ENCODE results near the gene EXOSC10. TPM values are rescaled to one million over a fixed set of nuclear protein-coding genes. Genes with fewer than 3 reads are reported as not detected.

The EXOSC10 gene
- total and polyA plus RNA-seq, 9 of the 15 experiments (the other 6 are each of a cell fraction or from before 2014, with no cell fraction given): 23.4 to 150 (median 105) TPM

DNA sequence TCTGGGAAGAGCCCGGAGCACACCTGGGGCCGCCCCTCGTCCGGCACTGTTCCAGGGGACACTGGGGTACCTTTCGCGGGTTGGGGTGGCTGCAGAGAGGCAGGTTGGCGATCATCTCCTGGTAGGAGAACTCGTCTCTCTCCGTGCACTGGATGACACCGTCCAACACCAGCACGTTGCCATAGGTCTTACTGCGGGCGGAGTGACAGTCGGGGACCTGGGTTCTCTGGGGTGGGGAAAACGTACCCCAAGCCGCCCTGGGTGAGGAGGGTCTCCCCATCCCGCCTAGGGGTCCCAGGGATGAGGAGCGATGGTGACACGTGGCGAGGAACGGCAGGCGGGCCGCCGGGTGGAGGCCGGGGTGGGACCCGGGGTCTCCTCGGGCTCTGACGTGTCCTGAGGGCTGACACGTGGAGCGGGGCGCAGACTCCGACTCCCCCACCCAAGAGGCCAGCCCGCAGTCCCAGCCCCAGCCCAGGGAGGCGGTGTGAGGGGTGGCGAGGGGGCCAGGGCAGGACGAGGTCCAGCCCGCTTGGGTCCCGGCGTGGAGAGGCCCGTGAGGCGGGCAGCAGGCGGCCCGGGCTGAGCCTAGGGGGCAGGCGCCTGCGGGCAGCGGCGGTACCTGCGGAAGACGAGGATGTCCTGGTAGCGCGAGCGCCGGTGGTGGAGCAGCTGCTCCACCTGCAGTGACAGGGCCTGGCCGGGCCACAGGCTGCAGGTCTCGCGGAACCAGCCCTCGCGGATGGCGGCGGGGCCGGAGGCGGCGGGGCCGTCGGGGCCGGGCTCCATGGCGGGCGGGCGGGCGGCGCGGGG lies 40.3 kb downstream of the EXOSC10 start (continued):
- TF ChIP-seq, protein P1, sequence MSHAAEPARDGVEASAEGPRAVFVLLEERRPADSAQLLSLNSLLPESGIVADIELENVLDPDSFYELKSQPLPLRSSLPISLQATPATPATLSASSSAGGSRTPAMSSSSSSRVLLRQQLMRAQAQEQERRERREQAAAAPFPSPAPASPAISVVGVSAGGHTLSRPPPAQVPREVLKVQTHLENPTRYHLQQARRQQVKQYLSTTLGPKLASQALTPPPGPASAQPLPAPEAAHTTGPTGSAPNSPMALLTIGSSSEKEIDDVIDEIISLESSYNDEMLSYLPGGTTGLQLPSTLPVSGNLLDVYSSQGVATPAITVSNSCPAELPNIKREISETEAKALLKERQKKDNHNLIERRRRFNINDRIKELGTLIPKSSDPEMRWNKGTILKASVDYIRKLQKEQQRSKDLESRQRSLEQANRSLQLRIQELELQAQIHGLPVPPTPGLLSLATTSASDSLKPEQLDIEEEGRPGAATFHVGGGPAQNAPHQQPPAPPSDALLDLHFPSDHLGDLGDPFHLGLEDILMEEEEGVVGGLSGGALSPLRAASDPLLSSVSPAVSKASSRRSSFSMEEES (CRISPR knock-in tag; IDR thresholded peaks at IDR 0.05): no peak
- TF ChIP-seq LEF1 (IDR thresholded peaks at IDR 0.05): no peak
- TF ChIP-seq RBM17 (IDR thresholded peaks at IDR 0.05; ENCODE audit: borderline replicate concordance, low read depth, low read length): no peak
- TF ChIP-seq, protein P2, sequence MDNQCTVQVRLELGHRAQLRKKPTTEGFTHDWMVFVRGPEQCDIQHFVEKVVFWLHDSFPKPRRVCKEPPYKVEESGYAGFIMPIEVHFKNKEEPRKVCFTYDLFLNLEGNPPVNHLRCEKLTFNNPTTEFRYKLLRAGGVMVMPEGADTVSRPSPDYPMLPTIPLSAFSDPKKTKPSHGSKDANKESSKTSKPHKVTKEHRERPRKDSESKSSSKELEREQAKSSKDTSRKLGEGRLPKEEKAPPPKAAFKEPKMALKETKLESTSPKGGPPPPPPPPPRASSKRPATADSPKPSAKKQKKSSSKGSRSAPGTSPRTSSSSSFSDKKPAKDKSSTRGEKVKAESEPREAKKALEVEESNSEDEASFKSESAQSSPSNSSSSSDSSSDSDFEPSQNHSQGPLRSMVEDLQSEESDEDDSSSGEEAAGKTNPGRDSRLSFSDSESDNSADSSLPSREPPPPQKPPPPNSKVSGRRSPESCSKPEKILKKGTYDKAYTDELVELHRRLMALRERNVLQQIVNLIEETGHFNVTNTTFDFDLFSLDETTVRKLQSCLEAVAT (IDR thresholded peaks at IDR 0.05): no peak
- no peak for TF ChIP-seq DIDO1 (tag; IDR thresholded peaks at IDR 0.05; ENCODE audit: low read depth)
- TF ChIP-seq, protein P3, sequence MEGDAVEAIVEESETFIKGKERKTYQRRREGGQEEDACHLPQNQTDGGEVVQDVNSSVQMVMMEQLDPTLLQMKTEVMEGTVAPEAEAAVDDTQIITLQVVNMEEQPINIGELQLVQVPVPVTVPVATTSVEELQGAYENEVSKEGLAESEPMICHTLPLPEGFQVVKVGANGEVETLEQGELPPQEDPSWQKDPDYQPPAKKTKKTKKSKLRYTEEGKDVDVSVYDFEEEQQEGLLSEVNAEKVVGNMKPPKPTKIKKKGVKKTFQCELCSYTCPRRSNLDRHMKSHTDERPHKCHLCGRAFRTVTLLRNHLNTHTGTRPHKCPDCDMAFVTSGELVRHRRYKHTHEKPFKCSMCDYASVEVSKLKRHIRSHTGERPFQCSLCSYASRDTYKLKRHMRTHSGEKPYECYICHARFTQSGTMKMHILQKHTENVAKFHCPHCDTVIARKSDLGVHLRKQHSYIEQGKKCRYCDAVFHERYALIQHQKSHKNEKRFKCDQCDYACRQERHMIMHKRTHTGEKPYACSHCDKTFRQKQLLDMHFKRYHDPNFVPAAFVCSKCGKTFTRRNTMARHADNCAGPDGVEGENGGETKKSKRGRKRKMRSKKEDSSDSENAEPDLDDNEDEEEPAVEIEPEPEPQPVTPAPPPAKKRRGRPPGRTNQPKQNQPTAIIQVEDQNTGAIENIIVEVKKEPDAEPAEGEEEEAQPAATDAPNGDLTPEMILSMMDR (IDR thresholded peaks at IDR 0.05 in 2 of 3, conservative IDR thresholded peaks at IDR 0.05 in 1 of 3; ENCODE audit: insufficient read depth in 2 of 3, low read depth in 1 of 3, low read length in 3 of 3): 0 out of 6 replicates have a peak, but pooled peaks of 1 of the 3 experiments have one; percentile 4
- TF ChIP-seq, protein P4, sequence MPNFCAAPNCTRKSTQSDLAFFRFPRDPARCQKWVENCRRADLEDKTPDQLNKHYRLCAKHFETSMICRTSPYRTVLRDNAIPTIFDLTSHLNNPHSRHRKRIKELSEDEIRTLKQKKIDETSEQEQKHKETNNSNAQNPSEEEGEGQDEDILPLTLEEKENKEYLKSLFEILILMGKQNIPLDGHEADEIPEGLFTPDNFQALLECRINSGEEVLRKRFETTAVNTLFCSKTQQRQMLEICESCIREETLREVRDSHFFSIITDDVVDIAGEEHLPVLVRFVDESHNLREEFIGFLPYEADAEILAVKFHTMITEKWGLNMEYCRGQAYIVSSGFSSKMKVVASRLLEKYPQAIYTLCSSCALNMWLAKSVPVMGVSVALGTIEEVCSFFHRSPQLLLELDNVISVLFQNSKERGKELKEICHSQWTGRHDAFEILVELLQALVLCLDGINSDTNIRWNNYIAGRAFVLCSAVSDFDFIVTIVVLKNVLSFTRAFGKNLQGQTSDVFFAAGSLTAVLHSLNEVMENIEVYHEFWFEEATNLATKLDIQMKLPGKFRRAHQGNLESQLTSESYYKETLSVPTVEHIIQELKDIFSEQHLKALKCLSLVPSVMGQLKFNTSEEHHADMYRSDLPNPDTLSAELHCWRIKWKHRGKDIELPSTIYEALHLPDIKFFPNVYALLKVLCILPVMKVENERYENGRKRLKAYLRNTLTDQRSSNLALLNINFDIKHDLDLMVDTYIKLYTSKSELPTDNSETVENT (CRISPR knock-in tag; IDR thresholded peaks at IDR 0.05): no peak
- TF ChIP-seq, protein P5, sequence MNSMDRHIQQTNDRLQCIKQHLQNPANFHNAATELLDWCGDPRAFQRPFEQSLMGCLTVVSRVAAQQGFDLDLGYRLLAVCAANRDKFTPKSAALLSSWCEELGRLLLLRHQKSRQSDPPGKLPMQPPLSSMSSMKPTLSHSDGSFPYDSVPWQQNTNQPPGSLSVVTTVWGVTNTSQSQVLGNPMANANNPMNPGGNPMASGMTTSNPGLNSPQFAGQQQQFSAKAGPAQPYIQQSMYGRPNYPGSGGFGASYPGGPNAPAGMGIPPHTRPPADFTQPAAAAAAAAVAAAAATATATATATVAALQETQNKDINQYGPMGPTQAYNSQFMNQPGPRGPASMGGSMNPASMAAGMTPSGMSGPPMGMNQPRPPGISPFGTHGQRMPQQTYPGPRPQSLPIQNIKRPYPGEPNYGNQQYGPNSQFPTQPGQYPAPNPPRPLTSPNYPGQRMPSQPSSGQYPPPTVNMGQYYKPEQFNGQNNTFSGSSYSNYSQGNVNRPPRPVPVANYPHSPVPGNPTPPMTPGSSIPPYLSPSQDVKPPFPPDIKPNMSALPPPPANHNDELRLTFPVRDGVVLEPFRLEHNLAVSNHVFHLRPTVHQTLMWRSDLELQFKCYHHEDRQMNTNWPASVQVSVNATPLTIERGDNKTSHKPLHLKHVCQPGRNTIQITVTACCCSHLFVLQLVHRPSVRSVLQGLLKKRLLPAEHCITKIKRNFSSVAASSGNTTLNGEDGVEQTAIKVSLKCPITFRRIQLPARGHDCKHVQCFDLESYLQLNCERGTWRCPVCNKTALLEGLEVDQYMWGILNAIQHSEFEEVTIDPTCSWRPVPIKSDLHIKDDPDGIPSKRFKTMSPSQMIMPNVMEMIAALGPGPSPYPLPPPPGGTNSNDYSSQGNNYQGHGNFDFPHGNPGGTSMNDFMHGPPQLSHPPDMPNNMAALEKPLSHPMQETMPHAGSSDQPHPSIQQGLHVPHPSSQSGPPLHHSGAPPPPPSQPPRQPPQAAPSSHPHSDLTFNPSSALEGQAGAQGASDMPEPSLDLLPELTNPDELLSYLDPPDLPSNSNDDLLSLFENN (IDR thresholded peaks at IDR 0.05; ENCODE audit: low read depth in 2 of 2, low read length in 2 of 2): no peak
- no peak for TF ChIP-seq PRMT5 (CRISPR knock-in tag; IDR thresholded peaks at IDR 0.05)
- no peak for TF ChIP-seq ZNF436 (CRISPR knock-in tag; IDR thresholded peaks at IDR 0.05)
- TF ChIP-seq, protein P6, sequence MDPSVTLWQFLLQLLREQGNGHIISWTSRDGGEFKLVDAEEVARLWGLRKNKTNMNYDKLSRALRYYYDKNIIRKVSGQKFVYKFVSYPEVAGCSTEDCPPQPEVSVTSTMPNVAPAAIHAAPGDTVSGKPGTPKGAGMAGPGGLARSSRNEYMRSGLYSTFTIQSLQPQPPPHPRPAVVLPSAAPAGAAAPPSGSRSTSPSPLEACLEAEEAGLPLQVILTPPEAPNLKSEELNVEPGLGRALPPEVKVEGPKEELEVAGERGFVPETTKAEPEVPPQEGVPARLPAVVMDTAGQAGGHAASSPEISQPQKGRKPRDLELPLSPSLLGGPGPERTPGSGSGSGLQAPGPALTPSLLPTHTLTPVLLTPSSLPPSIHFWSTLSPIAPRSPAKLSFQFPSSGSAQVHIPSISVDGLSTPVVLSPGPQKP (CRISPR knock-in tag; IDR thresholded peaks at IDR 0.05): no peak
- TF ChIP-seq EGR1 (conservative IDR thresholded peaks at IDR 0.05): no peak

Measured in K562 (cell line).